OCI-LY3 (cell line): ENCODE data around the gene OR52K1.

Source experiments
- EZH2phosphoT487 ChIP-seq: fragments of 200-600 bp; shearing (Covaris generic); IDR thresholded peaks from 2 replicates; pipeline ENCODE4 v1.6.1; 2018; ENCODE audit warnings: antibody characterized with exemption, mixed run types, low read depth
- TF ChIP-seq, protein P1 (sequence below): fragments of 200-600, 300-600 bp; sonication (generic); IDR thresholded peaks from 2 replicates; pipeline ENCODE4 v1.5.1; 2014; ENCODE audit warnings: antibody characterized with exemption, low read length, low read depth

DNA sequence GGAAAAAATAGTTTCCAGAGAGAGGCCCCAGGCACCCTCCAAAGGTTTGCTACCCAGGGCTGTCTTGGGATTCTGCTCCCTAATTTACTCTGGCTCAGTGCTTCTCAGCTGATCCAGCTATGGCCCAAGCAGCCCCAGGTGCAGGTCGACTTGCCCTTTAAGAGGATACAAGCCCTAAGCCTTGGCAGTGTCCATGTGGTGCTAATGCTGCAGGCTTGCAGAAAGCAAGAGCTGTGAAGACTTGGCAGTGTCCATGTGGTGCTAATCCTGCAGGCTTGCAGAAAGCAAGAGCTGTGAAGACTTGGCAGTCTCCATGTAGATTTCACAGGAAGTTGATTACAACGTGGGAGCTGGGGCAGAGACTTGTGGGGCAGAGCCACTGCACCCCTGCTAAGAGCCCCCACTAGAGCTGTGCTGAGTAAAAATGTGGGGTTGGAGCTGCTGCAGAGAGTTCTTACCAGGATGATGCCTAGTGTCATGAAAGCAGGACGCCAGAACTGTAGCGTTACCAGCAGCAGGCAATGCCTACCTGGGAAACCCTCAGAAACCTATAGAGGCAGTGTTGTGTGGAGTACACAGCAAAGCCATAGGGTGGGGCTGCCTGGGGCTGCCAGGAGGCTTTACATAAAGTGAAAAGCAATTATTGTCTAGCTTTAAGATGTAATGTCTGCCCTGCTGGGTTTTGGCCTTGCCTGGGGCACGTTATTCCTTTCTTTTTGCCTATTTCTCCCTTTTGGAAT, 16.1 kb upstream of the OR52K1 start:
- TF ChIP-seq, protein P1, sequence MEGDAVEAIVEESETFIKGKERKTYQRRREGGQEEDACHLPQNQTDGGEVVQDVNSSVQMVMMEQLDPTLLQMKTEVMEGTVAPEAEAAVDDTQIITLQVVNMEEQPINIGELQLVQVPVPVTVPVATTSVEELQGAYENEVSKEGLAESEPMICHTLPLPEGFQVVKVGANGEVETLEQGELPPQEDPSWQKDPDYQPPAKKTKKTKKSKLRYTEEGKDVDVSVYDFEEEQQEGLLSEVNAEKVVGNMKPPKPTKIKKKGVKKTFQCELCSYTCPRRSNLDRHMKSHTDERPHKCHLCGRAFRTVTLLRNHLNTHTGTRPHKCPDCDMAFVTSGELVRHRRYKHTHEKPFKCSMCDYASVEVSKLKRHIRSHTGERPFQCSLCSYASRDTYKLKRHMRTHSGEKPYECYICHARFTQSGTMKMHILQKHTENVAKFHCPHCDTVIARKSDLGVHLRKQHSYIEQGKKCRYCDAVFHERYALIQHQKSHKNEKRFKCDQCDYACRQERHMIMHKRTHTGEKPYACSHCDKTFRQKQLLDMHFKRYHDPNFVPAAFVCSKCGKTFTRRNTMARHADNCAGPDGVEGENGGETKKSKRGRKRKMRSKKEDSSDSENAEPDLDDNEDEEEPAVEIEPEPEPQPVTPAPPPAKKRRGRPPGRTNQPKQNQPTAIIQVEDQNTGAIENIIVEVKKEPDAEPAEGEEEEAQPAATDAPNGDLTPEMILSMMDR, result no peak
- TF ChIP-seq EZH2phosphoT487, result no peak
